ENCODE measurements around the gene PIGS. TPM values are rescaled to one million over a fixed set of nuclear protein-coding genes. Genes with fewer than 3 reads are reported as not detected.

Gene PIGS
- total and polyA plus RNA-seq, 9 of the 15 experiments (the other 6 are each of a cell fraction or from before 2014, with no cell fraction given) = 47.5 to 138 (median 57.6) TPM

GRCh38 chr17:28599311-28600184 is 28.2 kb upstream of the PIGS start (continued):
- TF ChIP-seq ZNF280A (IDR thresholded peaks at IDR 0.05; ENCODE audit: low read depth, partially characterized antibody) = no peak
- TF ChIP-seq HNRNPLL (IDR thresholded peaks at IDR 0.05; ENCODE audit: low read depth, low read length, poor library complexity, severe bottlenecking) = peak; percentile 54
- TF ChIP-seq ZNF431 (CRISPR knock-in tag; IDR thresholded peaks at IDR 0.05) = no peak
- TF ChIP-seq MBD2 (IDR thresholded peaks at IDR 0.05; ENCODE audit: borderline replicate concordance, low read depth) = no peak
- TF ChIP-seq ELK3 (CRISPR knock-in tag; IDR thresholded peaks at IDR 0.05) = no peak
- TF ChIP-seq GTF2E2 (tag; IDR thresholded peaks at IDR 0.05) = no peak; the same call in 1 of the 2 replicates
- TF ChIP-seq NR2C2 (CRISPR knock-in tag; IDR thresholded peaks at IDR 0.05) = no peak
- no peak for TF ChIP-seq NR2C2 (tag; IDR thresholded peaks at IDR 0.05)
- TF ChIP-seq MYNN (IDR thresholded peaks at IDR 0.05) = 0 out of 2 replicates have a peak, but pooled peaks have one; percentile 32
- TF ChIP-seq MYNN (CRISPR knock-in tag; IDR thresholded peaks at IDR 0.05) = no peak
- TF ChIP-seq CHD7 (IDR thresholded peaks at IDR 0.05; ENCODE audit: low read depth, low read length) = no peak
- TF ChIP-seq OTX1 (CRISPR knock-in tag; IDR thresholded peaks at IDR 0.05) = no peak
